PC-9 (cell line): ENCODE measurements around the gene SHROOM2. TPM values are rescaled to one million over a fixed set of nuclear protein-coding genes. Genes with fewer than 3 reads are reported as not detected.

Source experiments
- BruUV-seq: library from RNA; stranded (reverse); fragments of 400-500 nt; replicated peaks from 2 replicates; lab custom pipeline; 2021; lab: Mats Ljungman, UMichigan
- CTCF ChIA-PET: fragments of 300-600 bp; sonication (Branson Sonifier 250); formaldehyde crosslinking; loops from one replicate; lab custom pipeline; 2022; ENCODE audit warnings: antibody characterized with exemption; lab: Charles Lee
- POLR2A ChIA-PET: fragments of 300-600 bp; sonication (Branson Sonifier 250); formaldehyde crosslinking; loops from one replicate; lab custom pipeline; 2022; ENCODE audit warnings: antibody characterized with exemption; ENCODE audit not compliant: unreplicated experiment; lab: Charles Lee
- DNase-seq, 2 experiments: peaks; one replicate each; pipeline versions ENCODE4 v3.0.0 to v3.0.0-alpha.2; 2015 to 2022; ENCODE audit warnings: mixed read lengths in 1 of 2
- H2AFZ ChIP-seq: fragments of 200-600 bp; sonication (generic); 2 replicates; pipeline ENCODE4 v1.8.1; 2017; ENCODE audit warnings: antibody characterized with exemption
- H3F3A ChIP-seq: fragments of 200-600 bp; sonication (generic); 2 replicates; pipeline ENCODE4 v1.8.1; 2017; ENCODE audit warnings: antibody characterized with exemption, mild to moderate bottlenecking, low read depth; ENCODE audit not compliant: insufficient read depth
- H3K27ac ChIP-seq: fragments of 200-600 bp; sonication (generic); 2 replicates; pipeline ENCODE4 v1.6.1; 2016; ENCODE audit warnings: mixed run types
- H3K27me3 ChIP-seq: fragments of 200-600 bp; sonication (generic); 2 replicates; pipeline ENCODE4 v1.6.1; 2016; ENCODE audit warnings: low read depth, mixed run types; ENCODE audit not compliant: insufficient read depth
- H3K36me3 ChIP-seq: fragments of 200-600 bp; sonication (generic); 2 replicates; pipeline ENCODE4 v1.6.1; 2016; ENCODE audit warnings: low read depth, mixed run types
- H3K4me1 ChIP-seq: fragments of 200-600 bp; sonication (generic); replicated peaks from 2 replicates; pipeline ENCODE4 v1.6.1; 2016; ENCODE audit warnings: mixed run types; ENCODE audit not compliant: insufficient read depth
- H3K4me2 ChIP-seq: fragments of 200-600 bp; sonication (generic); 2 replicates; pipeline ENCODE4 v1.6.1; 2017; ENCODE audit warnings: mixed run types
- H3K4me3 ChIP-seq: fragments of 200-600 bp; sonication (generic); 2 replicates; pipeline ENCODE4 v1.6.1; 2016; ENCODE audit warnings: mixed run types
- H3K79me2 ChIP-seq: fragments of 200-600 bp; sonication (generic); 2 replicates; pipeline ENCODE4 v1.6.1; 2017; ENCODE audit warnings: low read depth, mixed run types
- H3K9me2 ChIP-seq: fragments of 200-600 bp; sonication (generic); 2 replicates; pipeline ENCODE4 v1.8.1; 2017; ENCODE audit warnings: mild to moderate bottlenecking; ENCODE audit not compliant: insufficient read depth
- H3K9me3 ChIP-seq: fragments of 200-600 bp; sonication (generic); 2 replicates; pipeline ENCODE4 v1.8.1; 2016; ENCODE audit warnings: low read depth; ENCODE audit not compliant: insufficient read depth
- H4K20me1 ChIP-seq: fragments of 200-600 bp; sonication (generic); 2 replicates; pipeline ENCODE4 v1.8.1; 2017; ENCODE audit not compliant: insufficient read depth
- EZH2 ChIP-seq: fragments of 200-600 bp; sonication (generic); IDR thresholded peaks from 2 replicates; pipeline ENCODE4 v1.8.0; 2017; ENCODE audit warnings: antibody characterized with exemption, low read depth
- intact Hi-C: fragments of 100-400 bp; cut with micrococcal nuclease; formaldehyde crosslinking; loops from one replicate; pipeline ENCODE4 v1.10.0; 2022; ENCODE audit not compliant: unreplicated experiment
- total RNA-seq: library from RNA; stranded (reverse); gene quantifications from 2 replicates; pipeline ENCODE4 v1.2.3, GENCODE V29; 2021
- TF ChIP-seq, protein P1 (sequence below): fragments of 200-600 bp; sonication (generic); conservative IDR thresholded peaks from 2 replicates; pipeline ENCODE4 v1.6.1; 2017; ENCODE audit warnings: mixed run types, antibody characterized with exemption, mild to moderate bottlenecking, moderate library complexity

The SHROOM2 gene
- total RNA-seq, 1 experiment from 2014 or later = 0.17 TPM

DNA sequence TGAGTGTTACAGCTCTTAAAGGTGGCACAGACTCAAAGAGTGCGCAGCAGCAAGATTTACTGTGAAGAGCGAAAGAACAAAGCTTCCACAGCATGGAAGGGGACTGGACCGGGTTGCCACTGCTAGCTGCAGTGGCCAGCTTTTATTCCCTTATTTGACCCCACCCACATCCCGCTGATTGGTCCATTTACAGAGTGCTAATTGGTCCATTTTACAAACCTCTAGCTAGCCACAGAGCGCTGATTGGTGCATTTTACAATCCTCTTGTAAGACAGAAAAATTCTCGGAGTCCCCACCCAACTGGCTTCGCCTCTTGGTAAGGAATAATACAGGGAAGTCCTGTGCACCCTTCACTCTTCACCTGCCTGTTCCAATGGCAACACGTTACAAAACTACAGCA, 1.9 kb upstream of the SHROOM2 start:
- DNase-seq = no peak
- TF ChIP-seq, protein P1, sequence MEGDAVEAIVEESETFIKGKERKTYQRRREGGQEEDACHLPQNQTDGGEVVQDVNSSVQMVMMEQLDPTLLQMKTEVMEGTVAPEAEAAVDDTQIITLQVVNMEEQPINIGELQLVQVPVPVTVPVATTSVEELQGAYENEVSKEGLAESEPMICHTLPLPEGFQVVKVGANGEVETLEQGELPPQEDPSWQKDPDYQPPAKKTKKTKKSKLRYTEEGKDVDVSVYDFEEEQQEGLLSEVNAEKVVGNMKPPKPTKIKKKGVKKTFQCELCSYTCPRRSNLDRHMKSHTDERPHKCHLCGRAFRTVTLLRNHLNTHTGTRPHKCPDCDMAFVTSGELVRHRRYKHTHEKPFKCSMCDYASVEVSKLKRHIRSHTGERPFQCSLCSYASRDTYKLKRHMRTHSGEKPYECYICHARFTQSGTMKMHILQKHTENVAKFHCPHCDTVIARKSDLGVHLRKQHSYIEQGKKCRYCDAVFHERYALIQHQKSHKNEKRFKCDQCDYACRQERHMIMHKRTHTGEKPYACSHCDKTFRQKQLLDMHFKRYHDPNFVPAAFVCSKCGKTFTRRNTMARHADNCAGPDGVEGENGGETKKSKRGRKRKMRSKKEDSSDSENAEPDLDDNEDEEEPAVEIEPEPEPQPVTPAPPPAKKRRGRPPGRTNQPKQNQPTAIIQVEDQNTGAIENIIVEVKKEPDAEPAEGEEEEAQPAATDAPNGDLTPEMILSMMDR = no peak
- TF ChIP-seq EZH2 = no peak
- Histone ChIP-seq H3K27me3 (no peaks in the 10 kb centered on the region), H3K9me2 (no peaks in the 10 kb centered on the region), H2AFZ (no peak overlapping the region), H3K4me3 (no peak overlapping the region), H3K79me2 (no peaks in the 10 kb centered on the region), H3K4me2 (no peak overlapping the region), H3K4me1 (no peaks in the 10 kb centered on the region; the same call in 1 of the 2 replicates), H3F3A (no peaks in the 10 kb centered on the region), H3K9me3 (no peaks in the 10 kb centered on the region), H3K36me3 (no peaks in the 10 kb centered on the region), H4K20me1 (no peaks in the 10 kb centered on the region), H3K27ac (no peak overlapping the region)
- CTCF ChIA-PET = no interaction called here
- no TSS peak for BruUV-seq
- intact Hi-C loops = no loop called here
- POLR2A ChIA-PET = no interaction called here

DNA sequence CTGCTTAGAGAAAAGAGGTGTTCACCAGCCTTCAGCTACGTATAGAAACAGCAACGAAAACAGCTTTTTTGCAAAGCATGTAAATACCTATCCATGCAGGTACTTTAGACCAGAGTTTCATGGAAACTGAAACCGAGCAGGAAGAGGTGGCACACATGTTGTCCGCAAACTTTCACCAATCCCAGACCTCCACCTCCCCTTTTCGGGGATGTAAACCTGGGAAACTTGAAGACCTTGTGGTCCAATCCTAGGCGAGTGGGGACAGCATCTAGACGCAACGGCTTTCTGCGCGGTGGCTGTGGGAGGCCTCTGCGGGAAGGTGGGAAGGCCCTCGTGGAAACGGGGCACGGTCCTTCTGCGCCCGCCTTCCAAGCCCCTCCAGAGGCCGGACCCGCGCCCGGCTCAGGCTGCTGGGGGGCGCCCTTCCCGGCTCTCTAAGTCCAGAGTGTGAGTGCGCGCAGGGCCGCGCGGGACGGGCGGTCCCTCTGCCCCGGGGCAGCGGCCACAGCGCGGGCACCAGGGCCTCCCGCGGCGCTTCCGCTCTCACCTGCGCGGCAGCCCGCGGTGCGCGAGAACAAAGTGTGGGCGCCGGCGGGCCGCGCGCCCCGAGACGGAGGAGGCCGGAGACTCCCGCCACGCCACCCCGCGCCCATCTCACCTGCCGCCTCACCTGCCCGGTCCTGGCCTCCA, 830 bp upstream of the SHROOM2 start:
- CTCF ChIA-PET = no interaction called here

DNA sequence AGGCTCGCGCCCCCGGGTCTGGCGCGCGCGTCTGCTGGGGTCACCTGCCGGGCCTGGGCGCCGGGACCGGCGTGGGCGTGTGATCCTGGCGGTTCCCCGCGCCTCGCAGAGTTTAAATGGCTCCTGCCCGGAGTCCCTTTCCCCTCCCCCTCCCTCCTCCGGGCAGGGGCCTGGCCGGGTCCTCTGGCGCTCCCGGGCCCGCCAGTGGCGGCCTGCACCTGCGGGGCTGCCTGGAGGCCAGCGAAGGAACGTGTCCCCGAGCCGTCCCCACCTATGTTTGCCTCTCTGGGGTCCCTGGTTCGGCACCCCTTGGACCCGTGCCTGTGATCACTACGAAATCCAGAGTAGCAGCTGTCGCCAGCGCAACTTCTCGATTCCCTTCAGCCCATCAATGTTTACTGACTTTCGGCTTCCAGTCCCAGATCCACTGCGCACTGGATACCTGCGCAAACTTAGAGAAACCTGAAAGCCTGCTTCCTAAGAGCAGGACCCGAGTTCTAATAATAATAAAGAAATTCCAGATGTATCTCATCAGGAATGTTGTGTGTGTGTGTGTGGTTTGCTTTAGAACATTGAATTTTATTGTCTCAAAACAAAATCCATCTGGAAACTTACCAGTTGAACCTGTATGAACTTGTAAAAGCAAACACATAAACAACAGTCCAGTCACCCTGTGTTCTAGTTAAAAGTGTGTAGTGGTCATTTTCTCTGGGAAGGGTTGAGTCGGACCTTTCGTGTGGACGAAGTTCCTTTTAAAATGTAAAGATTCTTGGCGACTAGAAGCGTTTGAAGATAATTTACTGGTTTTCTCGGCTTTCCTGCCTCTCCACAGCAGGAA, 788 bp downstream of the SHROOM2 start:
- Histone ChIP-seq H3K4me3 (no peak overlapping the region), H3K9me3 (no peaks in the 10 kb centered on the region), H3K9me2 (no peaks in the 10 kb centered on the region), H3K36me3 (no peaks in the 10 kb centered on the region), H3K79me2 (no peaks in the 10 kb centered on the region), H3F3A (no peaks in the 10 kb centered on the region), H3K27me3 (0 out of 2 replicates have a peak, but pooled peaks cover 3% of the 10 kb centered on the region), H3K27ac (no peak overlapping the region), H3K4me2 (no peak overlapping the region), H2AFZ (no peak overlapping the region), H4K20me1 (no peaks in the 10 kb centered on the region), H3K4me1 (no peaks in the 10 kb centered on the region; the same call in 1 of the 2 replicates)
- POLR2A ChIA-PET = no interaction called here
- CTCF ChIA-PET = no interaction called here
- no peak for DNase-seq
- no peak for TF ChIP-seq EZH2
- TF ChIP-seq, protein P1 = no peak
- BruUV-seq = no TSS peak
- intact Hi-C loops = no loop called here

More for the DNA sequence above, 830 bp upstream of the SHROOM2 start:
- TF ChIP-seq, protein P1 = no peak
- no peak for TF ChIP-seq EZH2
- Histone ChIP-seq H3K4me1 (no peaks in the 10 kb centered on the region; the same call in 1 of the 2 replicates), H3F3A (no peaks in the 10 kb centered on the region), H3K4me2 (no peak overlapping the region), H3K27me3 (no peaks in the 10 kb centered on the region), H3K36me3 (no peaks in the 10 kb centered on the region), H4K20me1 (no peaks in the 10 kb centered on the region), H2AFZ (no peak overlapping the region), H3K4me3 (no peak overlapping the region), H3K27ac (no peak overlapping the region), H3K79me2 (no peaks in the 10 kb centered on the region), H3K9me2 (no peaks in the 10 kb centered on the region), H3K9me3 (no peaks in the 10 kb centered on the region)
- POLR2A ChIA-PET = no interaction called here
- BruUV-seq = no TSS peak
- DNase-seq = no peak
- intact Hi-C loops = no loop called here
